Gastroesophageal sphincter (tissue), 3 donors: ENCODE data around the gene PREP.

ENCODE experiments used
- EP300 ChIP-seq: sonication (generic); formaldehyde crosslinking; IDR thresholded peaks from one replicate; pipeline ENCODE4 v1.6.1; 2017; ENCODE audit warnings: antibody characterized with exemption, mild to moderate bottlenecking
- TF ChIP-seq, protein P1 (sequence below), 4 experiments: fragments of 200-600 bp in 2 of 4; fragments of 450-650 bp in 2 of 4; sonication (generic) in 1 of 4; IDR thresholded peaks; one replicate each; pipeline ENCODE4 v1.5.1; 2017 to 2019; ENCODE audit warnings: antibody characterized with exemption in 4 of 4, mild to moderate bottlenecking in 2 of 4, moderate library complexity in 2 of 4

DNA sequence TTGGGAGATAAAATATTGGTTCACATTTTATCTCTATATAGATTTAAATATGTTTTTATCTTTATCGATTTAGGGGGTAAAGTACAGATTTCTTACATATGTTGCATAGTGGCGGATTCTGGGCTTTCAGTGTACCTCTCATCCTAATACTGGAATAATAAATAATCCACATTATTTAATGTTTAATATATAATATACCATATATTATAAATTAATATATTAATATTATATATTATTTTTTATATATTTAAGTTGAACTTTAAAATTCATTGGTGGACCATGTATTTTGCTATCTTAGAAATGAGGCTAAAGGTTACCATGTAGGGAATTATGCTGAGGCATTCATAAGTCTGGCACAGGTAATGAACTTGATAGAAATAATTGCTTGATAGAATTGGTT is 133.5 kb downstream of the PREP start:
- no peak for TF ChIP-seq EP300
- TF ChIP-seq, protein P1, sequence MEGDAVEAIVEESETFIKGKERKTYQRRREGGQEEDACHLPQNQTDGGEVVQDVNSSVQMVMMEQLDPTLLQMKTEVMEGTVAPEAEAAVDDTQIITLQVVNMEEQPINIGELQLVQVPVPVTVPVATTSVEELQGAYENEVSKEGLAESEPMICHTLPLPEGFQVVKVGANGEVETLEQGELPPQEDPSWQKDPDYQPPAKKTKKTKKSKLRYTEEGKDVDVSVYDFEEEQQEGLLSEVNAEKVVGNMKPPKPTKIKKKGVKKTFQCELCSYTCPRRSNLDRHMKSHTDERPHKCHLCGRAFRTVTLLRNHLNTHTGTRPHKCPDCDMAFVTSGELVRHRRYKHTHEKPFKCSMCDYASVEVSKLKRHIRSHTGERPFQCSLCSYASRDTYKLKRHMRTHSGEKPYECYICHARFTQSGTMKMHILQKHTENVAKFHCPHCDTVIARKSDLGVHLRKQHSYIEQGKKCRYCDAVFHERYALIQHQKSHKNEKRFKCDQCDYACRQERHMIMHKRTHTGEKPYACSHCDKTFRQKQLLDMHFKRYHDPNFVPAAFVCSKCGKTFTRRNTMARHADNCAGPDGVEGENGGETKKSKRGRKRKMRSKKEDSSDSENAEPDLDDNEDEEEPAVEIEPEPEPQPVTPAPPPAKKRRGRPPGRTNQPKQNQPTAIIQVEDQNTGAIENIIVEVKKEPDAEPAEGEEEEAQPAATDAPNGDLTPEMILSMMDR (IDR thresholded peaks at IDR 0.05): no peak
